Stimulated activated CD4-positive, alpha-beta T cell treated with anti-CD3 and anti-CD28 coated beads, Interleukin-12 subunit alpha, Interleukin-12 subunit beta, amount 100 ng/mL, for 48 hours (primary cell): ENCODE measurements around the gene GHRL.

Experiments used
- DNase-seq, 3 donors: peaks; one replicate each; pipeline ENCODE4 v3.0.0-alpha.2; 2020; ENCODE audit warnings: low read depth in 2 of 3, low spot score in 1 of 3

GHRL gene

DNA sequence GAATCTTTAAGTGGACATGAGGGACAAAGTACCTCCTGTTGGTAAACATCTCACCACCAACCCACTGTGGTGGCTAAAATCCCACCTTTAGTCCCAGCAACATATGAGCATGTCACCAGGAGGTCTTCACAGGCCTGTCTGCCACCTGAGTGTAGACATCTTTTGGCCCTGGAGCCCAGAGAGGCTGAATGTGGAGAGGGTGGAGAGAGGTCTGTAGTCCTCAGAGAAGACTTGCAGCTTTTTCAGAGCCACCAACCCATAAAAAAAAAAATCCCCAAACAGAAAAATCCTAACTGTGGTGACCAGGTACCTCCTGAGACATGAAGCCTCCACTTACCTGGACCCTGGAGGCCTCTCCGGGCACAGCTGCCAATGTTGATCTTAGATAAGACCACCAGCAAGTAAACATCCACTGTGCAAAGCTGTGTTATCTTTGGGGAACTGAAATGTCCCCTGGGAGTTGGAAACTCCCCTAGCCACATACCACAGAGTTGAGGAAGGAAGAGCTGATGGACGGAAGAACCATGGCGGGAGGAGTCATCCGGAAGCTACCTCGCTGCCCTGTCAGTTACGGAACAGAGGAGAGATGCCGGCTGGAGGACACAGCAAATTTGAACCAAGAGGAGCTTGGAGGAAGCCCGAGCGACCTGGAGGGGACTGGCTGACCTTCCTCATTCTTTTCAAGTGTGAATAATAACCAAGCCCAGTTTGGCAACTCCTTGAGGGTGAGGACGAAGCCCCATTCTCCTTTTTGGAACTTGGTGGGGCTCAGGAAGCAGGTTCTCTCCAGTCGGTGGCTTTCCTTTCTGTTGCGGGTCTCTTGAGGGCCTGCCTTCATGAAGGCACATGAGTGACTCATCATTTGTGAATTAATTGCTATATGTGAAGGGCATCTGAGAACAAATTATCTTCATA, at the start of gene GHRL:
Gene GHRL, minus strand, starts transcription at position 443 of the 915 bp plus-strand sequence. CDS start 2,767 bp downstream, outside the sequence.
- no peak for DNase-seq

DNA sequence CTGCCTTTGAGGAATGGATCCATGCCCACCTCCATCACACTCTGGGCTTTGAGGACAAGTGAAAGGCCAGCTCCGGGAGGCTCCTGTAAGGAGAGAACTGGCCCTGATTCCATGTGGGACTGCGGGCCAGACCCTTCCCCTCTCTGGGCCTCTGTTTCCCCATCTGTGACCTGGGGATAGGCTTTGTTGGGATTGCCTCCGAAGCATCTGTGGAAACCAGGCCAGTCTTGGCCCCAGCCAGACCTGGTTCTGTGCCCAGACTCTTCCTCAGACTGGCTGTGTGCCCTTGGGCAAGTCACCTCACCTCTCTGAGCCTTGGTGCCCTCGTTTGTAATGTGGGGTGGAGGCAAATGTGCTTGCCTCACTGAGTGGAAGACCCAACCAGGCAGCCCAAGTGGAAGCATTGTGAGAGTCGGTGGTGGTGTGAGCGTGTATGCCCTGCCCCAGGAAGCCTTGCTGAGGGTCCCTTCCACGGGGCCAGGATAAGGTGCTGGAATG, 49.2 kb upstream of the GHRL start:
- no peak for DNase-seq

DNA sequence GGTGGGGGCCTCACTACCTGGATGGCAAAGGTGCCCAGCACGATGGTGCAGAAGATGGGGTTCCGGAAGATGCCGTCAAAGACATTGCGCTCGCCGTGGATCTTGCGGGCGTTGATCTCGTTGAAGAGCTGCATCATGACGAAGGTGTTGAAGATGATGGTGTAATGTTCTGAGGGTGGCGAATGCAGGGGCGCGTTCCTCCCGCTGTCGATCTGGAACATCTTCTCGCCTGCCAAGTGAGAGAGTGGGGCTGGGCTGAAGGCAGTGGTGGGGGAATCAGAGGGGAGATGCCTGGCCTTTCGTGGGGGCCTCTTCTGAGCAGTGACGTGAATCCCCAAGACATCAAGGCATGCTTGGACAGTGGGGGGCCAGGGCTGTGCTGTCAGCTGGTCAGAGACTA, 47.7 kb upstream of the GHRL start:
- no peak for DNase-seq

- no peak for DNase-seq
Observed at GRCh38 chr3:10340046-10340445, 47.3 kb upstream of the GHRL start.

DNA sequence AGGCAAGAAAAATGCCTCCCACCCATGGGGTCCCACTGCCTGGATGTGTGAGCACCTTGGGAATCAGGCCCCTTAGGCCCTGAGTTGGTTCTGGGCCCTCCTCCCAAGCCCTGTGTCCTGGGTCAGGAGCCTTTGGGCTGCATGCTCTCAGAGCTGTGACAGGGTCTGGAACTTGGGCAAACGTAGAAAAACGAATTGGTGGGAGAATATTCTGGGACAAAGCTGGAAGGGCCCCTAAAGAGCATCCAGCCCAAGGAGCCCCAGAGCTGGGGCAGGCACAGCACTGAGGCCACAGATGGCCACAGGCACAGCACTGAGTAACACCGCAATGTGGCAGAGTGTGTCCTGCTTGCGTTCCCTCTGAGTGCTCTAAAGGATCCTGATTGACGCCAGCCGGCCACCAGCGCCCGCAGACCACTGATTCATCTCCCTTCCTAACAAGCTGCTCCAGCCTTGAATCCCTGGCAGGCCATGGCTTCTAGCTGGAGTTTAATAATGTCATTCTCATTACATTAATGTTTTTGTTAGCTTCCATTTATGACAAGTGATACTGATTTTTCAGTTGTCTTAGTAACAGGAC, 46.7 kb upstream of the GHRL start:
- no peak for DNase-seq

- no peak for DNase-seq
Observed at GRCh38 chr3:10338591-10339353, 46.0 kb upstream of the GHRL start.

GRCh38 chr3:10338164-10338470, 45.4 kb upstream of the GHRL start:
- no peak for DNase-seq

DNA sequence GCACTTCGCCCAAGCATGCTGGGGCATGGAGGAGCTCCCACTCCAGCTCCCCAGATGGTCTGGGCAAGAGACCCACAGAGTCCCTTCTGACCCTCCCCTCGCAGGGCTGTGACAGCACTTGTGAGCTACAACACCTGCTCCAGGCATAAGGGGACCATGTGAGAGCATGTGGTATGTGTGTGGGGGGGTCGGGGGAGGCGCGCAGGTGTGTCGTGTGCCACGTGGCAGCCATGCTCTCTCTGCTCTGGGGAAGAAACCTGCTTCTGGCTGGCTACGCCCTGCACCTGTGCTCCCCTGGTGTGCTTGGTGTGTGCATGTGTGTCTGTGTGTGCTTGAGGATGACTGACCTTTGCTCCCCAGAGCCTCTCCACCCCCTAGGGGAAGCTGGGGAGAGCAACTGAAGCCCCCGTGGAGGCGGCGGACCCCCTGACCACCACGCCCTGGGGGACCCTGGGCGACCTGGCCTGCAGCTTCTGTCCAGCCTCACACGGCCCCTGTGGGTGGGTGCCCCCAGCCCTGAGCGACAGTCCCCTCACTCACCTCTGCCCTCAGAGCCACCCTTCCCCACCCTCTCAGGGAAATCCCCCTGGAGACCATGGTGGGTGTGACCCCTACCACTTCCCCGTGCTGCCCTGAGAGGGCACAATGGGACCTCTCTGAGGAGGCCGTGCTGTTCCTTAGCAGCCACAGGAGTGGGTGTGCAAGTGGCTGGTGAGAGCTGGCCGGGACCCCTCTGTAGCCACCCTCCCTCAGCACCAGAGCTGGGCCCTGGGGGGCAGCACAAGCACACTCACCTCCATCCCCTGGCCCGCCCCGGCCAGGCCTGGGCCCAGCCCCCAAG, 44.8 kb upstream of the GHRL start:
- no peak for DNase-seq

DNA sequence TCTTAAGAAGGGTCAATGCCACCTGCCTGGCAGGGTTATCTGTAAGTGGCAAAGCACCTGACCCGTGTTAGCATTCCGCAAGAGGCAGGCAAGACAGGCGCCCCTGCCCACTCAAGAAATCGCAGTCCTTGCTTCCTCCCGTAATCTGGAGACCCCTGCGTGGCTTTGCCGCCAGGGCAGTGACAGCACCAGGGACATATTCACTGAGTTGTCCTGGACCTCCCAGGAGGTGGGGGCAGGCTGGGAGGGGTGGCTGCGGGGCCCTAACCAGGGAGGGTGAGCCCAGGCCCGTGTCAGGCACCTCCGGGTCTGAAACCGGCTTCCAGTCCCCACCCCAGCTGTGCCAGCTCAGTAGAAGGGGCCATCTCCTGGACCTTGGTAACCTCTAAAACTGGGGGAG, 44.0 kb upstream of the GHRL start:
- no peak for DNase-seq

DNA sequence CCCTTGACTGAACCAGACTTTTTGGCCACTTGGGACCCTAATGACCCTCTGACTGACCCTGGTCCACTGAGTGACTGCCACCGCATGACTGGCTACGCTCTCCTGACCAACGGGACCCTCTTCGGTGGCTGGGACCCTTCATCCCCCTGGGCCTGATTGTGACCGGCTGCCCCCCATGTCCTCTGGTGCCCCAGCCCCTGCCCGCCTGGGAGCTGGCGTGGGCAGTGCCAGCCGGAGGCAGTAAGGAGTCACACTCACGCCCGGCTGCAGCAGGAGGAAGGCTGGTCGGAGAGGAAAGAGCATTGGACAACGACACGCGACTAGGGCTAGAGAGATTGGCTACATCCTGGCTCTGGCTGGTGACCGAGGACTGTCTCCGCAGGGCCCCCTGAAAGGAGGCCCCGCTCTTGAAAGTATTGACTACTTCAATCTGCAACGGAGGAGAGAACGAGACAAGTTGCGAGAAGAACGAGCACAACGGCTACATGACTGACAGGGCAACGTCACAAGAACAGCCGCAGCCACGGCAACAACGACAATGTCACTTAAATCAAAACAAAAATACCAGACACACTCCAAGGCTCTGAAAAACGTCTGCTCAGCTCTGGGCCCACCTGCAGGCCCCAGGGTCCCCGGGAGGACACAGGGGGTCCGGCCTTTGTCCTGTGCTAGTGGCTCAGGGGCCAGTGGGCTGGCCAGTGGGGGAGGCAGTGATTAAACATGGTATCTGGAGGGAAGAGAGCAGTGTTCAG, 43.3 kb upstream of the GHRL start:
- DNase-seq, result no peak

GRCh38 chr3:10335190-10335738, 42.5 kb upstream of the GHRL start:
- DNase-seq, result no peak

- no peak for DNase-seq
Observed at GRCh38 chr3:10334459-10334858, 41.7 kb upstream of the GHRL start.

DNA sequence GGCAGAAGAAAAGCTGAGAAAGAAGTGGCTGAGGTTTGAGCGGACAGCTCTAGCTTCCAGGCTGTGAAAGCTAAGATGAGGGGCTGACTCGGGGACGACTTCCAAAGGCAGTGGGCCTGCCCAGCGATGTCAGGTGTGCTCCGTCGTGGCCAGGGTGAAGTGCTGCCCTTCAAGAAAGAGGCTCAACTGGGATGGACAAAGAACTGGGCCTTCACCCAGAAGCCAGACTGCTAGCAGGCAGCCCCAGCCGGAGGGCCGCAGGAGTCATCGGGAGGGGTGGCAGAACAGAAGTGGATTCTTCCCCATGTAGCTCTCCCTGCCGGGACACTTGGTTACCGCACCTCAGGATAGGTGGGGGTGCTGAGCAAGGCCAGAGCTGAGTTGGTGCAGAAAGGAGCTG, 41.3 kb upstream of the GHRL start:
- DNase-seq, result no peak

- no peak for DNase-seq
Observed at GRCh38 chr3:10333349-10333650, 40.6 kb upstream of the GHRL start.

DNA sequence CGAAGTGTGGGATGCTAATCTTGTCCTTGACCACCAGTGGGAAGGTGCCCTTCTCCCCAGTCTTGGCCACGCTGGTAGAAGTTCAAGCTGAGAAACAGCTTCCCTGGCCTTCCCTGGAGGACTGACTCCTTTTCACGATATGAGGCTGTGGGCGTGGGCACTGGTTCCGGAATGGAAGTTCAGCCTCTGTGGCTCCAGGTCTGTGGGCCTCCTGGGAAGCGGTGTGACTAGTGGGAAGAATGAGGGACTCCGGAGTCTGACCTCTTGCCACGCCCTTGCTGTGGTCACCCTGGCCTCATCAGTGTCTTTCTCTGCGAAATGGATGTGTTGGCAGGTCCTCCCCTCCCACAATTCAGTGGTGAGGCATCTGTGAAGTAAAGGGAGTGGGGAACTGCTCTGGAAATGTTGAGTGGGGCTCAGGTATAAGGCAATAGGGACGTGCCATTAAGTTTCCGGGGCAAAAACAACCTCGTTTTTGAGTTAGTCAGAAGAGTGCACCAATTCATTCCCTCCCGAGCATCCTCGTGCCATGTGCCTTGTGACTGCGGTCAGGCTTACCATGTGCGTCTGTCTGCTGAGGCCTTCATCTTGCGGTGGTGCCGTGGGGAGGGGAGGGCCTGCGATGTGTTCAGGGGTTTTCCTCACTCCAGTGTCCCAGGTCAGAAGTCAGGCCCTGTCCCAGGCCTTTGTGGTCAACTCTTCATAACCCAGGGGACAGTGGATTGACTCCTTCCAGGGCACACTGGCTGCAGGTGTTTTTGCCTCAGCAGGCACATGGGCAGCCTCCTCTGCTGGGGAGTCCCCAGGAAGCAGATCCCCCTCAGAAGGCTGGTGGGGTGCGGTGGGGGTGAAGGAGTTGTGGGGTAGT, 40.0 kb upstream of the GHRL start:
- no peak for DNase-seq

GRCh38 chr3:10331320-10331719, 38.6 kb upstream of the GHRL start:
- DNase-seq, result no peak

DNA sequence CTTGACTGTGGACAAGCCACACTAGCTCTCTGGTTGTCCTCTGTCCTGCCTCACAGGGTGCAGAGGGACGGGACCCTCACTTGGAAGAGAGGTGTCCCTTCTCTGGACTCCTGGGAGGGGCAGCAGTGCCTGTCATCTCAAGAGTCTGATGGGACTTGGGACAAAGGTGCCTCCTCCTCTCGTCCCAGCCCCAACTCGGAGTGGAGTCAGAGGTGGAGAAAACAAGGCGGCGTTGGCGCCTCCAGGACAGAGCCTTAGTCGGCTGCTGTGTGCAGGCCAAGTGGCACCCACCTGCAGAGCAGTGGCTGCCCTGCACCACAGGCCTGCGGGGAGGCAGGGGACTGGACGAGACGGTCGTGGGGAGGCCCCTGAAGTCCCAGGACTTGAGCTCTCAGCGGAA, 37.6 kb upstream of the GHRL start:
- DNase-seq, result no peak

- DNase-seq, result no peak
Observed at GRCh38 chr3:10329495-10330015, 36.8 kb upstream of the GHRL start.

DNA sequence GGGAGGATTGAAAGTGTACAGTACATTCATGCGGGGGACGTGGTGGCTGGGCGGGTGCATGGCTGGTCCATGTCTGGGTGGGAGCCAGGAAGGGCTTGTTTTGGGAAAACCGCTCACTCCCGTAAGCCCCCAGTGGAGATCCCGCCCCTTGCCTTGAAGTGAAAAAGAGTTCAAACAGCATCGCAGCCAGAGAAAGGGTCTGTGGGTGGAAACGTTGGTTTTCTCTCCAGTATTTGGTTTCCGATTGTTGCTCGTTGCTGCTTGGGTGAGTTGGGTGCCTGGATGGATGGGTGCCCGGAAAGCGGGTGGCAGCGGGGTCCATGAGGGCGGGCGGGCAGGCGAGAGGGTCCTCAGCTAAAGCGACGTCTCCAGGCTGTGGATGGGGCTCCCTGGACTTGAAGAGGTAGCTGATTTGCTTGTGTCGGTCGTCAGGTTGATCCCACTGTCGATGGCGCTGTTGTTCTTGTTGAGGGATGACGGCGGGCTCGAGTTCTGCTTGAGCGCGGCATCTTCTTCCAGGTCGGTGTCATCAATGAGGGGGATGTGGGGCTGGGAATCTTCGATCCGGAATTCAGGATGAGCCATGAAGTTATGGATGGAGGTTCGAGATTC, 35.8 kb upstream of the GHRL start:
- no peak for DNase-seq
